GM18511 (cell line): ENCODE measurements around the gene GADD45A.

Experiments used
- ATAC-seq: cut with Tn5 transposase; IDR thresholded peaks from one replicate; pipeline ENCODE4 v1.9.1; 2021; ENCODE audit warnings: mild to moderate bottlenecking, moderate library complexity; ENCODE audit not compliant: unreplicated experiment

GADD45A gene

DNA sequence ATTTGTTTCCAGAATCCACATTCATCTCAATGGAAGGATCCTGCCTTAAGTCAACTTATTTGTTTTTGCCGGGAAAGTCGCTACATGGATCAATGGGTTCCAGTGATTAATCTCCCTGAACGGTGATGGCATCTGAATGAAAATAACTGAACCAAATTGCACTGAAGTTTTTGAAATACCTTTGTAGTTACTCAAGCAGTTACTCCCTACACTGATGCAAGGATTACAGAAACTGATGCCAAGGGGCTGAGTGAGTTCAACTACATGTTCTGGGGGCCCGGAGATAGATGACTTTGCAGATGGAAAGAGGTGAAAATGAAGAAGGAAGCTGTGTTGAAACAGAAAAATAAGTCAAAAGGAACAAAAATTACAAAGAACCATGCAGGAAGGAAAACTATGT lies 2.6 kb downstream of the GADD45A start:
- ATAC-seq = no peak

DNA sequence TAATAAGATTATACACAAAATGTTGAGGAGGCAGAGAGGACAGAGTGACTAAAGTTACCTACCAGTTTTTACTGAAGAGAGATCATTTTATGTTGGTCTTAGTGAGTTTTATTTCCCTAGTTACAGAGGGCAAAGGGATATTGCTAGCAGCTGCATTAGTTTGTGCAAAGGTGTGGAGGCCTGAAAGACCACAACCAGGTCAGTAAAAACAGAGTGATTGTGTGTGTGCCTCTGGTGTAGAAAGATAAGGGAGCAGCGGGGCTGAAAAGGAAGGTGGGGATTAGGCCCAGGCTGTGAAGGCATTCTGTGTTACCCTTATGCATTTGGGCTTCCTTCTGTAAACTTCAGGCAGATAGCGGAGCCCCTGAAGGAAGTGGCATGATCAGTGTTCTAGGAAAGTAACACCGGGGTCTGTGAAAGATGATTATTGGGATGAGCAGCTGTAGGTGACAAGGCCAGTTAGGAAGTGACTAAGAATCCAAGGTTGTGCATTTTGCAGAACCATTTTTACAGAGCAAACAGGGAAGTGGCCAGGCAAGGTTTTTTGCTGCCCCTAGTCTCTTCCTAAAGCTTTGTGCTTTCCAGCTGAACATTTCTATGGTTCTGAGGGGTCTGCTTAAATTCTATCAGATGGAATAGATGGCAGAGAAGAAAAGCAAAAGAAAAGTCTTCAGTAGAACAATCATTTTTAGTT lies 3.7 kb downstream of the GADD45A start:
- no peak for ATAC-seq

DNA sequence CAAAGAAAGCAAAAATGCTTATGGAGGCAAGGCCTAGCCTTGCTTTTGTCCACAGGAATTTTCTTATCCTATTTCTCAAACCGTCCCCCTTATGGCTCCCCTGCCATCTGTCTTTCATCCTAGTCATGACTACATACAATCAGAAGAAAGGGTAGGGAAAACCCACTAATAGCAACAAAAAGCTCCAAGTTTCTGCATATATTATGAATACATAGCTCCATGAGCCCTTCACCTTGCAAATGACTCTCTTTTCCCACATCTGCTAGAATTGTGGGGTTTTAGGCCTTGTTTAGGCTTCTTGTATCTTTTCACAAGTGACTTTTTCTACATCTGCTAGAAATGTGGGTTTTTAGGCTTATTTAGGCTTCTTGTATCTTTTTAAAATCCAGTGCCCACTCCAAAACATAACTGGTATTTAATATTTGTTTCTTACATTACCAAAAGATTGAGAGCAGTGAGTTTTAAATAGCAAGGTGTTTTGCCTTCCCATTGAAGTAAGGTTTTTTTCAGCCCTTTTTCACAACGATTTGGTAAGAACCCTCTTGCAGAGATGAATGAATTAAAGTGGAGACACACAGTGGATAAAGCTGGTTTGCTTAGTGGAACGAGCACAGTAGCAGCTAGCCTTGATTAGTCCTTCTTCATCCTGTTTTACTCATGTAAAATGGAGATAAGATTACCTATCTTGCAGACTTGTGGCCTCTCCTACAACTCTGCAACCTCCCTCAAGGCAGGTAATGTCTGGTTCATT lies 4.4 kb downstream of the GADD45A start:
- no peak for ATAC-seq

DNA sequence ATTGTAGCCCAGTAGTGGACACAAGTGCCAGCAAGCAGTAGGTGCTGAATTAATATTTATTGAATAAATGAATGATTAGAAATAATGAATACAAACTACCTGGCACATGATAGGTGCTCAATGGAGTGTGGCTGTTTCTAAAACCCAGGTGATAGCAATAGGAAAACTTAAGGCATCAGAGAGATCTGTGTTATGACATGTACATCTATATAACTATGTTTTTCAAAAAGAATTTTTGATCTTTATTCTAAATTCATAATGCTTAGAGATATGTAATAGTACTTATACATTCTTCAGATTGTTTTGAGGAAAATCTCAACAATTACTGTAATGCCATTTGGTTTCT lies 5.0 kb downstream of the GADD45A start:
- ATAC-seq = no peak

DNA sequence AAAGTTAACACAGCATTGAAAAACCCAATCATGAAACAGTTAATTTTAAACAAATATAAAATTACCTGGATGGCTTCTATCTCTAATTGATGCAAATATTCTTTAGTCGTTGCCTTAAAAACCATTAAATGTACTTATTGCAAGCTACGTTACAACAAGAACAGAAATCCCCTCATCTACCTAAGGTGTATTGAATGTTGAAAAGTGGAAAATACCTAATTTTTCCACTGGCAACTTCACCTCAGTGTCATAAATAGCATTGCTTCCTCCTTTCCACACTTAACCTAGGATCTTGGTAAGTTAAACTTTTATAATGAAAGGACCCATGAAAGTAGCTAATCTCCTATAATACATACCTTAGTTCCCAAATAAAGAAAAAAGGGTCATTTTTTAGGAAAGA lies 5.4 kb downstream of the GADD45A start:
- no peak for ATAC-seq

DNA sequence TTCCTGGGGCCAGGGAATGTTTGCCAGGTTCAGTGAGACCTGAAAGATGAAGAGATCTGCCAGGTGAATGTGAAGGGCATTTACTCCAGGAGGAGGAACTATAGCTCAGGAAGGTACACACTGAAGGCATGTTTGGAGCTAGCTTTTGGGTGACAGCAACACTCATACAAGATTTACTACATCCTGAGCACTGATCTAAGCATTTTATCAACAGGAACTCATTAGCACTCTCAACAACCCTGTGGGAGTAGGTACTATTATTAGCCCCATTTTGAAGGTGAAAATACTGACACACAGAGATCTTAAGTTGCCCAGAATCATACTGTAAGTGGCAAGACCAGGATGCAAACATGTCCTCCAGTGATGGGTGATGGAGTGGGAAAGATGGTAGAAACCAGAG lies 6.7 kb downstream of the GADD45A start:
- ATAC-seq = no peak

DNA sequence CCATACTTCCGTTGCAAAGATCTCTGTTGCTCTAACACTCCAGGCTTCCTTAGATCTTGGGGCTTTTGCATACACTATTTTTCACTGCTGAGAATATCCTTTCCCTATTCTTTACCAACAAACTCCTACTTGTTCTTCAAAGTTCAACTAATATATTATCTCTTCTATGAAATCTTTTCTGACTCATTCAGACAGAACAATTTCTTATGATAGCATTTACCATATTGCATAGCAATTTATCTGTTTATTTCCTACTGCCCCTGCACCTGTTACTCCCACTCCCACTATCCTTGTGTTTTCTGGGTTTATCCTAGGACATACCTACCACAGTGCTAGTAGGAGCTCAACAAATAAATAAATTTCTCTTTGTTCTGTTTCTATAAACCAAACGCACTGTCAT lies 11.0 kb downstream of the GADD45A start:
- ATAC-seq = no peak

DNA sequence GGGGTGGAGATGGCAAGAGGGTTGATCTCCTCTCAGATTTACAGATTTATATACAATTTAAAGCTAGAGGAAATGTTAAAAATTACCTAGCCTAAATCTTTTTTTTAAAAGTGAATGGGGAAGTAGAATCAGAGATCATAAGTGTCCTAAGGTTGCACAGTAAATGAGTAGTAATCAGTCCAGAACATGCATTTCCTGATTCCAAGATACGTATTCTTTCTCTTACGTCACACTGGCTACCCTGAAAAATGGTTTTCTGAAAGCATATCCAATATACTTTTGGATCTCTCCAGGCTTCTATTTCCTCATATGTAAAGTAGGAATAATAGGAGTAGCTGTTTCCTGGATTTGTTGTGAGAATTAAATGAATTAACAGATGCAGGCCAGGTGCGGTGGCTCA lies 11.7 kb downstream of the GADD45A start:
- ATAC-seq = no peak

DNA sequence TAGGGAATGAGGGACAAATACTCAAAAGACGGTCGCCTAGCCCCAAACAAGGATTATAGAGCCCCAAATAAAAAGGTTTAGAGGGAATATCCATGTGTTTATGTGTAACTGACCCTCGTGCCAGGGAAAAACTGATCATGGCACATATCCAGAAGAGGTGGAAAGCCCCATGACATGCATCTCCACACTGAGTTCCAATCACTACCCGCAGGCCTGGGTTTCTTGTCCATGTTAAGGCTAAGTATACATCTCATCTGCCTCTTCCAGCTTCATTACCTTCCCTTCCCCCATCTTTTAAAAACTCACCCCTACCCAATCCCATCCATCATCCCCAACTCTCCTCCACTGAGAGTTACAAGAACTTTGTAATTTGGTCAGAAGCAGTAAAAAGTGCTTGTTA lies 15.2 kb downstream of the GADD45A start:
- no peak for ATAC-seq

DNA sequence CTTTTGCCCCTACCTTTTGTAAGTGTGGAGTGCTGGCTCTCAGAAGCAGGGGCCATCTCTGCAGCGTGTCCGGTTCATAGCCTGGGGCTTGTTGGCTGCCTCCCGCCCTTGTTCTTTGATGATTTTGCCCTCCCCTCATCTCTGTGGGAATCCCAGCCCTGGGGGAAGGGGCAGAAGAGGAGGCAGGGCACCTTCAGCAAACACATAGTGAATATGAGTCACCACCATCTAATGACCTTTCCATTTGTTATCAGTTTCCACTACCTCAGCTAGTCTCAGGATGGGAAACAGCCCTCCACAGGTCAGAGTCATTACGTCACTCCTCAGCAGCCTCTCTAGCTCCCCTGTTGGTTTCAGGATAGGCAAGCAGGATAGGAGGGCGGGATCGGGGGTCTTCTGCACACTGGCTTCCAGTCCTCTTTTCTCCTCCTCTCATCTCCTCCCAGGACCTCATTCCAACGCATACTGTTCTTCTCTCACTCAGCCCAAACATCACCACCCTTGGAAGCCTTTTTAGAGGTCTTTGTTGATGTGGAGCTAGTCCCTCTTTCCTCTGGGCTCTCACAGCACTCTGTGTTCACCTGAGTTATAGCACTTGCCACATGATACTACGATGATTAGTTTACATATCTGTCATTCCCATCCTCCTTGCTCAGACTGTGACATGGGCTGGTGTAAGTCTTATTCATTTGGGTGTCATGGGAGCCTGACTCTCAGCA lies 15.8 kb downstream of the GADD45A start:
- ATAC-seq = peak; percentile 80

DNA sequence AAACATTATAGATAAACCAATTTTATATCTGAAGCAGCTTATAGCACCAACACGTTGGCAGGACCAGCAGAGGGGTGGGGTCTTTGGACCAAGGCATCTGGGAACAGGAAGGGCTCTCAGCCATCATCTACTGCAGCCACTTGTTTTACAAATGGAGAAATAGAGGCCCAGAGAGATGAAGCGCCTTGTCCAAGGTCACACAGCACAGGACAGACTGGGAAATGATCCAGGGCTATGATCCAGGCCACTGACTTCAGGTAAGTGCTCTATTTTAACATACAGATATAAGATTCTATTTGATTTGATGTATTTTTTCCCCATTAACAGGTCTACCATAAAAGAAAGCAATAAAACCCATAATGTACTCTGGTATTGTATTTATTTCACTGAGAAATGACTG lies 16.9 kb downstream of the GADD45A start:
- ATAC-seq = no peak

DNA sequence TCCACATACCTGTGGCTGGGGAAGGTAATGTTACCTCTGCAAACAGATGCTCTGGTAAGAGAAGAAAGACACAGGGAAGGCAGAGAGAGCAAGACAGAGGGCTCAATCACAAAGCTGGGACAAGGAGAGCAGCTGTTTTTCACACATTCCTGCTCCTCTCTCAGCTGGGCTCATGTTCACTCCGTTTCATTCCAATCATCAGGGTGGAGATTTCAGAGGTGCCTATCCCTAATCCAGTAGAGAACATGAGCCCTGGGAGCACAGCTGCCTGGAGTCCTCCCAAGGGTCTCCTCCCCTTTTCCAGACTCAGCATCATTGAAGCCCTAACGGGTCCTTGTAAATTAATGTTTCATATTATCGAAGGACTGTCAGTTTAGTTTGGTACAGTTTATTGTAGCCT lies 19.4 kb downstream of the GADD45A start:
- ATAC-seq = no peak

DNA sequence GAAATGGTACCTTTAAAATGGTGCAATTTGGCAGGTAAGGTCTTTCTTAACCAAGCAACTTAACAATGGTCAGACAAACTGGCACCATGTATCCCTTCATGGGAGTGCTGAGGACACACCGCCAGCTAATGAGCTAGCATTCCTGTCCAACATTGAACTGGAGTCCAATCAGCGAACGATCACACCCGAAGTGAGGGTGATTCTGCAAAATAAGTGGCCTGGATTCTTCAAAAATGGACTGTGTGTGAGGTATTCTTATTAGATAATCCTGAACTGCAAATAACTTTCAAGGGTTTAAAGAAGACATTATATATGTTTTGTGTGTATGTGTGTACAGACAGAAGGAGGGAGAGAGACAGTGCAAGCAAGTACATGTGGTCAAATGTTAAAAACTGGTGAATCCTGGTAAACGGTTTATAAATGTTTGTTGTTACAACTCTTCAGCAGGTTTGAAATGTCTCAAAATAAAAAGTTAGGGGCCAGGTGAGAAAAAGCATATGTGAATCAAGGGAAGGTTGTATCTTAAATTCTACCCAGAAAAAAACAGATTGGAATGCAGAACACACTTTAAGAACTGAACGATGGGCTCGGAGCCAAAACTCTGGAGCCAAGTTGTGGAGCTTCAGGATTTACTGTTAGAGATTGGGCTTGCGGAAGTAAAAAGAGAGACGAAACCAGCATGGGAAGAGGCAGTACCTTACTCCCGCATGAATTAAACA lies 20.9 kb downstream of the GADD45A start:
- no peak for ATAC-seq

DNA sequence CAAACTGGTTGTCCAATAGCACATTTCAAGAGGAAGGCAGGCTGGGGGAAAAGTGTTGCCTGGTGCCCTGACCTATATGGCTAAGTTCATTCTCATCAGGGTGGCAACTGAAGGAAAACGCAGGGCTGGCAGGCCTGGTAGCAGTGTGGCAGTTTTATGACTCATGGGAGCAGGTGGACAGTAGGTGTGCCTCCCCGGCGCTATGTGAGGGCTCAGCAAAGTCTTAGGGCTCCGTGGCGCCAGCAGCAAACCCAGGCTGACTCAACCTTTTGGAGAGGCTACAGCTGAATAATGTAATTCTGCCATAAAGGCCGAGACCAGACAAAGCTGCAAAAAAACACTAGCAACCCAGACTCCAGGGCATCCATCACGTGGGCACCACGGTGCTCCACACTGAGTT lies 23.6 kb downstream of the GADD45A start:
- no peak for ATAC-seq

DNA sequence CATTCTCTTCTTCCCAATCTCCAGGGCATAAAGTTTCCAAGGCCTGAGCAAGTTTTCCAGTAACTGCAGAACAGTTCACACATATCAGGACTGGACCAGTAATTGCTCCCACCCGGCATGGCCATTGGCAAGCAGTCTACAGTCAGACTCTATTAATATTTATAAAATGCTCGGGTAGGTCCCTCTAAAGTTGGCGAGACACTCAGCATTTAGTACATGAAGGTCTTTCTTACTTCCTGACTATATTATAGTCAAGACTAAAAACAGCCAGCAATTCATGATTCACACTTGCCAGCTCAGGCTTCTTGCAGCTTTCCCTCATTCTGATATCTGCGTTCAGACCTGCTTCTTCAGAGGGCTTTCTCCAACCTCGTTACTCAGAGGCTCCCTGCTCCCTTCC lies 25.4 kb downstream of the GADD45A start:
- ATAC-seq = no peak

DNA sequence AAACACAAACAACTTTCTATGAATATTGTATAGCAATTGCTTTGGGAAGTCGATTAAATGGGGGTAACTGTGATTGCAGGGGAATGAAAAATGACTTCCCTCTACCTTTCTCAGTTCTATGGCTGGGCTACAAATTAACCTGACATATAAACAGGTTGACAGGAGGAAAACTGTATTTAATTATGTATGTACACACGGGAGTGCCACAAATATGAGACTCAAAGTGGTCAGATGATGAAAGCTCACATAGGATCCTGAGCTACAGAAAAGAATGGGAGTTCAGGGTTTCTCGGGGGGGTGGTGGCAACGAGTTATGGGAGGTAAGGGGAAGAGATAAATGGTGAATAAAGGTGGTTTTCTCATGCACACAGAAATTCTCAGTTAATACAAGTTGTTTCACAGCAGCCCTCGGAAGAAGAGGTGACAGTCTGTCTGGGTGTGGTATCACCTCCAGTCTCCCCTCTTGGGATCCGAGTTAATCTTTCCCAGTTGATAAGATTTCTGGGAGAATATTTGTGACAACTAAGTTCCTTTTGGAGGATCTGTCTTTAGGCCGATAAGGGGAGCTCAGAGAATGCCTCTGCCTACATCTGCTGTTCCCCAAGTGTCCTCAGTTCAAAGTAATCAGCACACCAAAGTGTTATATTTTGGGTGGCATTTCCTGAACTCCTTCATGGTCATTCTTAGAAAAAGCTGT lies 26.3 kb downstream of the GADD45A start:
- peak; percentile 19 for ATAC-seq

DNA sequence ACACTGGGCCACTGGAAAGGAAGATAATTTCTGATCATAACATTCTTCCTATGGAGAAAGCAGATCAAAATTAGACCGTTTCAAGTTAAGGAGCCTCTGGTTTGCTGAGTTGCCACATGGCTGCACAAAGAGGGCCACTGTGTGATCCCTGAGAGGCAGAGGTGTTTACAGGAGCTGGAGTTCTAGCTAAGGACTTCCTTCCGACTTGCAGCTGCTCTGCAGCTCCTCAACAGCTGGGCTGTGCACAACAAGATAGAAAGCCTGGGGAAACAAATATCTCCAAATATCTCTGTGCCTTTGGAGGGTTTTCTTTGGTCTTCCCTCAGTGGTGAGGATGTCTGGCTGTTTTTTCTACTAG lies 26.8 kb downstream of the GADD45A start:
- peak; percentile 54 for ATAC-seq

DNA sequence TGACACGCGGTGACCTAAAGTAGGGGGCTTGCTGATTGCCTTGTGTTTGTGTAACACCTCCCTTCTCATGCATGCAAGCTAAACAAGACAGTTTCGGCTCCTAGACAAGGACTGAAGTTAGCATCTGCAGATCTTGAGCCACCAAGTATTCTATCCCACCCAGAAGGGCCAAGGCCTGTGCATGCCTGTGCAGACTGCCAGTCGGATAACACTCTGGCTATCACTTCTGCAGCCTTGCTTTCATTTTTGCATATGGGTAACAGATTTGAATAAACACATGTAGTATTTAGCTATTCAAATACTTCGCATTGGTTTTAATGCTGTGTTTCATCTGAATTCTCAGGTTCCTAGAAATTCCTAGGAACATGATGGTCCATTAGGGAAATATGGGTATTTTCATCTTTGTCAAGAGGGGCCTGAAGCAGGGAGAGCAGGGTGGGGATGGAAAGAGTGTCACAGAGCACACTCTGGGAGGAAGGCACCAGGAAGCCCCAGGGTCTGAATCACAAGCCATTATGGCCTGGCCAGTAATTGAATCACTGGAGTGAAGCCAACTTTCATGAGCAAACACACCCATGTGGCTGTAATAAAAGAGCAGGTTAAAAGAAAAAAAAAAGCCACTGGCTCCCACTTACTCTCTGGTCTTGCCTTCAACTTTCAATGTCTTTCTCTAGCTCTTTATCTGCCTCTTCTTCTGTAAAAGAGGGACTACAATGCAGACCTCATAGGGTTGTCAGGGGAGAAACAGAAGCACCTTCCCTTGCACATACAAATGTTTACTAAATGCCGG lies 28.3 kb downstream of the GADD45A start:
- peak; percentile 60 for ATAC-seq

DNA sequence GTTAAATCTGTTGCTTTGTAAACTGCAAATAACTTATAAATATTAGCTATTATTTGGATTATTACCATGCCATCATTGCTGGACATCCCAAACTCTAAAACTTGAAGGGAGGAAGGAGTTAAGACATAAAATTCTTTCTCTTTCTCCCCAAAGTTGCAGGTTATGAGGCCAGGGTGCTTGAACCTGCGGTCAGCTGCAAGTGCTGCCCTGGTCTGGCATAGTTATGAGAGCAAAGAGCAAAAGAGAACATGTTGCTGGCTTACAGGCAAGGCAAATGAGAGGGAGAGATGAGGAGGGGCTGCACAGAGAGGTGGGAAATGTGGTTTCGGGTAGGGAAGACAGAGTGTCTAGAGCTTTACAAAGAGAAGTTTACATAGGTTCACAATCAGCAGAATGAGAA lies 30.8 kb downstream of the GADD45A start:
- no peak for ATAC-seq

DNA sequence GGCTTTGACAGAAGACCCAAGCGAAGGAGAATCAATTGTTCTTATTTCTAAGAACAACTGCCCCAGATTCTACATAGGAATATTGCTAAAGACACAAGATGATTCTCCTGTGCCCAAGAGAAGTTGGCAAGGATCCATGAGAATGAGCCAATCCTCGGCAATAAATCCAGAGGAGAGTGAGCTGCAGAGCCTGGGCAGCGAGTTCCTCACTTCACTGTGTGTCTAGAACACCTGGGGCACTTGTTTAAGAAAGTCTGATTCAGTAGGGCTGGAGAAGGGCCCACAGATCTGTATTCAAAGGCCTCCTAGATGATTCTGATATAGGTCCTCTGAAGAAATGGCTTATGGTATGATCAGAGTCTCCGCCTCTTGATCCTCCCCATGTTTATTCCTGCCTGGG lies 31.8 kb downstream of the GADD45A start:
- no peak for ATAC-seq
